DOHH2 (cell line): ENCODE results near the gene KRT77.

ENCODE experiments used
- H3F3A ChIP-seq: fragments of 200-600 bp; sonication (generic), shearing (Covaris generic); 2 replicates; pipeline ENCODE4 v1.6.0; 2016; ENCODE audit warnings: antibody characterized with exemption, mild to moderate bottlenecking; ENCODE audit not compliant: control insufficient read depth, insufficient read depth
- H3K27ac ChIP-seq: fragments of 200-600 bp; sonication (generic); 2 replicates; pipeline ENCODE4 v1.5.1; 2014; ENCODE audit warnings: low read depth, mild to moderate bottlenecking, low read length, moderate library complexity
- H3K27me3 ChIP-seq: fragments of 200-600 bp; sonication (generic); 2 replicates; pipeline ENCODE4 v1.6.1; 2014; ENCODE audit warnings: mild to moderate bottlenecking, low read length, mixed read lengths; ENCODE audit not compliant: control insufficient read depth
- H3K36me3 ChIP-seq: fragments of 200-600 bp; sonication (generic); 2 replicates; pipeline ENCODE4 v1.6.1; 2014; ENCODE audit warnings: mild to moderate bottlenecking, low read length, moderate library complexity, mixed read lengths; ENCODE audit not compliant: control insufficient read depth
- H3K4me1 ChIP-seq: fragments of 200-600 bp; sonication (generic); 2 replicates; pipeline ENCODE4 v1.6.1; 2014; ENCODE audit warnings: mild to moderate bottlenecking, low read length, mixed read lengths; ENCODE audit not compliant: control insufficient read depth
- H3K4me2 ChIP-seq: fragments of 200-600 bp; sonication (generic); 2 replicates; pipeline ENCODE4 v1.6.0; 2014; ENCODE audit warnings: mild to moderate bottlenecking, low read length, moderate library complexity
- H3K4me3 ChIP-seq: fragments of 200-600 bp; sonication (generic); 2 replicates; pipeline ENCODE4 v1.5.1; 2014; ENCODE audit warnings: mild to moderate bottlenecking, low read length, mixed read lengths
- H3K79me2 ChIP-seq: fragments of 200-600 bp; sonication (generic); 2 replicates; pipeline ENCODE4 v1.6.1; 2014; ENCODE audit warnings: mild to moderate bottlenecking, low read length, mixed read lengths; ENCODE audit not compliant: control insufficient read depth
- H3K9me2 ChIP-seq: fragments of 200-600 bp; sonication (generic); replicated peaks from 2 replicates; pipeline ENCODE4 v1.6.1; 2014; ENCODE audit warnings: mild to moderate bottlenecking, low read length, mixed read lengths; ENCODE audit not compliant: control insufficient read depth
- H3K9me3 ChIP-seq: fragments of 200-600 bp; sonication (generic); 2 replicates; pipeline ENCODE4 v1.6.1; 2014; ENCODE audit warnings: antibody characterized with exemption, low read length, mixed read lengths; ENCODE audit not compliant: control insufficient read depth, insufficient read depth
- H4K20me1 ChIP-seq: fragments of 200-600 bp; sonication (generic); 2 replicates; pipeline ENCODE4 v1.6.0; 2014; ENCODE audit warnings: low read depth, mild to moderate bottlenecking, antibody characterized with exemption, low read length, moderate library complexity; ENCODE audit not compliant: control insufficient read depth, insufficient read depth
- EZH2phosphoT487 ChIP-seq: fragments of 200-600 bp; sonication (generic); IDR thresholded peaks from 2 replicates; pipeline ENCODE4 v1.6.1; 2017; ENCODE audit warnings: borderline replicate concordance, mild to moderate bottlenecking, antibody characterized with exemption, low read length, moderate library complexity, mixed read lengths
- TF ChIP-seq, protein P1 (sequence below): fragments of 200-600 bp; sonication (generic); IDR thresholded peaks from one replicate; pipeline ENCODE4 v1.5.1; 2014; ENCODE audit warnings: antibody characterized with exemption, mild to moderate bottlenecking, low read depth, low read length; ENCODE audit not compliant: poor library complexity, severe bottlenecking

Gene KRT77

DNA sequence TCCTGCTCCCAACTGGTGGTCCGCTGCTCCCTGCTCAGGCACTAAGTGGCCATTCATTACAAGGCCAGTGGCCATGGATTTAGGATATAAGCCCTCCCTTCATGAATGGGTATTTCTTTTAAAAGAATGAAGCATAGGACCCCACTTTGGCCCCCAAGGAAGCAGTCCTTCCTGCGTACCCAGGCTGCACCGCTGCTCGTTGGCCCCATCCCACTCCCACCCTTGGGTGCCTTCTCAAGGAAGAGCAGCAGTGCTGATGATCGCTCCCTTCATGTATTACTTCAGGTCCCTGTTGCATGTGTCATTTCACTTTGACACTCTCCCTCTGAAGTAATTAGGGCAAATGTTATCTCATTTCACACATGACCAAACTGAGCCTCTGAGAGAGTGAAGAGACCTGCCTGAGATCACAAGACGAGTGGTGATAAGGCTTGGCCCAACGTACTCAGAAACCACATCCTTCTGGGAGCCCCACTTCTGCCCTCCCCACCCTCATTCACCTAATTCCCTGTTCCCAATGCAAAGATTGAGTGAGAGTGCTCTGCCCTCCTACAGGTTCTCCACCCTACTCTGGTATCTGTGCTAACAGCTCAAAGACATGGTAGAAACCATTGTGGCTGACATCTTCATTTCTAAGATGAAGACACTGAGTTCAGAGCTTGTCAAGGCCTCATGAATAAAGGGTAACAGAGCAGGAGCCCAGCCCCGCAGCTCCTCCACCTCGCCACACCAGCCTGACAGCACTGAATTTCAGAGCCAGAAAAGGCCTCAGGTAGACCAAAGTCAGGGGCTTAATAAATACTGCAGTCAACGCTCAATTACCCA is 41.0 kb downstream of the KRT77 start:
- Histone ChIP-seq H3K9me3 (no peaks in the 10 kb centered on the region), H3F3A (no peaks in the 10 kb centered on the region), H3K27ac (no peak overlapping the region), H3K9me2 (no peaks in the 10 kb centered on the region), H3K4me1 (no peaks in the 10 kb centered on the region), H3K4me3 (no peak overlapping the region), H3K36me3 (no peaks in the 10 kb centered on the region), H3K27me3 (peaks cover 10% of the 10 kb centered on the region), H4K20me1 (no peaks in the 10 kb centered on the region), H3K79me2 (no peaks in the 10 kb centered on the region), H3K4me2 (no peak overlapping the region)
- no peak for TF ChIP-seq EZH2phosphoT487
- TF ChIP-seq, protein P1, sequence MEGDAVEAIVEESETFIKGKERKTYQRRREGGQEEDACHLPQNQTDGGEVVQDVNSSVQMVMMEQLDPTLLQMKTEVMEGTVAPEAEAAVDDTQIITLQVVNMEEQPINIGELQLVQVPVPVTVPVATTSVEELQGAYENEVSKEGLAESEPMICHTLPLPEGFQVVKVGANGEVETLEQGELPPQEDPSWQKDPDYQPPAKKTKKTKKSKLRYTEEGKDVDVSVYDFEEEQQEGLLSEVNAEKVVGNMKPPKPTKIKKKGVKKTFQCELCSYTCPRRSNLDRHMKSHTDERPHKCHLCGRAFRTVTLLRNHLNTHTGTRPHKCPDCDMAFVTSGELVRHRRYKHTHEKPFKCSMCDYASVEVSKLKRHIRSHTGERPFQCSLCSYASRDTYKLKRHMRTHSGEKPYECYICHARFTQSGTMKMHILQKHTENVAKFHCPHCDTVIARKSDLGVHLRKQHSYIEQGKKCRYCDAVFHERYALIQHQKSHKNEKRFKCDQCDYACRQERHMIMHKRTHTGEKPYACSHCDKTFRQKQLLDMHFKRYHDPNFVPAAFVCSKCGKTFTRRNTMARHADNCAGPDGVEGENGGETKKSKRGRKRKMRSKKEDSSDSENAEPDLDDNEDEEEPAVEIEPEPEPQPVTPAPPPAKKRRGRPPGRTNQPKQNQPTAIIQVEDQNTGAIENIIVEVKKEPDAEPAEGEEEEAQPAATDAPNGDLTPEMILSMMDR = no peak

DNA sequence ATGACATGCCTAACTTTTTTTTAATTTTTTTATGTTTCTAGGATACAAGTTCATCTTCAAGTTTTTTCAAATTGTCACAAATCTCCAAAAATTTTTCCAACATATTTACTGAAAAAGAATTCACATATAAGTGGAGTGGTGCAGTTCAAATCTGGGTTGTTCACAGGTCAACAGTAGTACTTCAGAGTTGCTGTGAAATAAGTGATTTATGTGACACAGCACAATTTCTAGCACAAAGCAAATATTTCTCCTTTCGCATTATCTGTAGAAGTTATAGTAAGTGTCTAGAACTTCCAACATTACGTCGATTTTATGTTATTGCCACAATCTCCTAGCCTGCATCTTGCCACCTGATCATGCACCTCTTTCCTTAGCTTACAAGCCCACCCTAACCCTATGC is 41.7 kb downstream of the KRT77 start:
- Histone ChIP-seq H3F3A (no peaks in the 10 kb centered on the region), H3K79me2 (no peaks in the 10 kb centered on the region), H3K27ac (no peak overlapping the region), H3K4me2 (no peak overlapping the region), H4K20me1 (no peaks in the 10 kb centered on the region), H3K4me3 (no peak overlapping the region), H3K9me2 (no peaks in the 10 kb centered on the region), H3K9me3 (no peaks in the 10 kb centered on the region), H3K27me3 (peaks cover 10% of the 10 kb centered on the region), H3K36me3 (no peaks in the 10 kb centered on the region), H3K4me1 (no peaks in the 10 kb centered on the region)
- no peak for TF ChIP-seq EZH2phosphoT487
- TF ChIP-seq, protein P1 = no peak

DNA sequence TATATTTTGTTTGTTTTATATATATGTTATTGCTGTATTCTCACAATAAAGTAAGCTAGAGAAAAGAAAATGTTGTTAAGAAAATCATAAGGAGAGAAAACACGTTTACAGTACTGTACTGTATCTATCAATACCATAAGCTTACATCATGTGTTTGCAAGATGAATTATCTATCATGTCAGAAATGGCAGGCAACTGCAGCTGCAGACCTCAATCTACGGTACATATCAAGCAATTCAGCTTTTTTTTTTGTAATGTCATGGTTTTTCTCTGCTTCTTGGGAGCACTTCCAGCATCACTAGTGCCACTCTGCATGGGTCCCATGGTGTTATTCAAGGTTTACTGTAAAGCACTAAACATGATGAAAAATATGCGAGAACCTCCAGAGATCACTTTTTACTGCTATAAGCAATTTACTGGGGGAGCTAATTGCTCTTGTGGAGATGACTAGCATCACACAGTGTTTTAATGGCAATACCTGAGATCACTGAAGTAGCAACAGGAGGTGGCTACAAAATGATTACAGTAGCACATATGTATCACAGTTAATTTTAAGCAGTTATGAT is 42.3 kb downstream of the KRT77 start:
- Histone ChIP-seq H3K4me1 (no peaks in the 10 kb centered on the region), H3K27me3 (peaks cover 10% of the 10 kb centered on the region)
- no peak for TF ChIP-seq EZH2phosphoT487
- TF ChIP-seq, protein P1 = no peak

More for the DNA sequence above, 42.3 kb downstream of the KRT77 start:
- H4K20me1 ChIP-seq = no peaks in the 10 kb centered on the region
- no peak overlapping the region for H3K27ac ChIP-seq
- H3K9me3 ChIP-seq = no peaks in the 10 kb centered on the region
- H3K79me2 ChIP-seq = no peaks in the 10 kb centered on the region
- no peak overlapping the region for H3K4me2 ChIP-seq
- no peak overlapping the region for H3K4me3 ChIP-seq
- no peaks in the 10 kb centered on the region for H3K36me3 ChIP-seq
- no peaks in the 10 kb centered on the region for H3F3A ChIP-seq
- no peaks in the 10 kb centered on the region for H3K9me2 ChIP-seq
